ENCODE measurements around the gene CERS4.

- TF ChIP-seq EZH2phosphoT487 (IDR thresholded peaks at IDR 0.05; ENCODE audit: insufficient read depth, low read depth) (no peak), EZH2 (IDR thresholded peaks at IDR 0.05; ENCODE audit: insufficient read depth, poor library complexity, severe bottlenecking) (no peak)
Observed at GRCh38 chr19:8305798-8306197, 96.6 kb downstream of the CERS4 start.
